Glutamatergic neuron (in vitro differentiated cells): ENCODE results near the gene ARID1B. TPM values are rescaled to one million over a fixed set of nuclear protein-coding genes. Genes with fewer than 3 reads are reported as not detected.

ENCODE experiments used
- DNase-seq: peaks from one replicate; pipeline ENCODE4 v3.0.0; 2022
- H3K27ac Mint-ChIP-seq: one replicate; pipeline ENCODE4 v1.8.0; 2020; ENCODE audit warnings: mild to moderate bottlenecking, mixed read lengths, inconsistent platforms; ENCODE audit not compliant: unreplicated experiment
- H3K27me3 Mint-ChIP-seq: one replicate; pipeline ENCODE4 v1.8.0; 2020; ENCODE audit warnings: mild to moderate bottlenecking, moderate library complexity, mixed read lengths, inconsistent platforms; ENCODE audit not compliant: unreplicated experiment
- H3K36me3 Mint-ChIP-seq: one replicate; pipeline ENCODE4 v1.8.0; 2020; ENCODE audit warnings: mild to moderate bottlenecking, mixed read lengths, inconsistent platforms; ENCODE audit not compliant: unreplicated experiment
- H3K4me1 Mint-ChIP-seq: one replicate; pipeline ENCODE4 v1.8.0; 2020; ENCODE audit warnings: mild to moderate bottlenecking, low read depth, mixed read lengths, inconsistent platforms; ENCODE audit not compliant: unreplicated experiment
- H3K4me3 Mint-ChIP-seq: one replicate; pipeline ENCODE4 v1.8.0; 2020; ENCODE audit warnings: mild to moderate bottlenecking, mixed read lengths, inconsistent platforms; ENCODE audit not compliant: unreplicated experiment
- H3K9me3 Mint-ChIP-seq: one replicate; pipeline ENCODE4 v1.8.0; 2020; ENCODE audit warnings: mild to moderate bottlenecking, moderate library complexity, mixed read lengths, inconsistent platforms; ENCODE audit not compliant: unreplicated experiment
- CTCF ChIP-seq: fragments of 200-600 bp; sonication (generic); IDR thresholded peaks from one replicate; pipeline ENCODE4 v1.5.0; 2021; ENCODE audit not compliant: partially characterized antibody, unreplicated experiment
- total RNA-seq: library from RNA; stranded (reverse); fragmentation: NEBNext Ultra II Directional; extraction: Animal tissue kit (Norgen Biotek cat#: 25700); gene quantifications from one replicate; pipeline ENCODE4 v1.2.1, GENCODE V29; 2021; ENCODE audit not compliant: unreplicated experiment

The ARID1B gene
- total RNA-seq, 1 donor from 2014 or later = 202 TPM

GRCh38 chr6:156797901-156798735, 20.9 kb downstream of the ARID1B start:
- H3K9me3 Mint-ChIP-seq = peaks cover 3% of the 10 kb centered on the region
- peaks cover 38% of the 10 kb centered on the region for H3K4me1 Mint-ChIP-seq
- peak overlapping the region; percentile 5 for H3K4me3 Mint-ChIP-seq
- TF ChIP-seq CTCF = no peak
- H3K27ac Mint-ChIP-seq = peak overlapping the region; percentile 35
- H3K27me3 Mint-ChIP-seq = peaks cover 2% of the 10 kb centered on the region
- no peaks in the 10 kb centered on the region for H3K36me3 Mint-ChIP-seq
- no peak for DNase-seq

- peaks cover 27% of the 10 kb centered on the region for H3K4me1 Mint-ChIP-seq
- H3K9me3 Mint-ChIP-seq = peaks cover 3% of the 10 kb centered on the region
- no peak for DNase-seq
These were observed 24.5 kb downstream of the ARID1B start for GRCh38 chr6:156801712-156802111.

GRCh38 chr6:156803353-156803752, 26.2 kb downstream of the ARID1B start:
- Mint-ChIP-seq H3K4me3 (no peak overlapping the region), H3K36me3 (no peaks in the 10 kb centered on the region), H3K27me3 (peaks cover 2% of the 10 kb centered on the region), H3K27ac (no peak overlapping the region), H3K9me3 (no peaks in the 10 kb centered on the region), H3K4me1 (peaks cover 33% of the 10 kb centered on the region)
- no peak for TF ChIP-seq CTCF
- no peak for DNase-seq

More at GRCh38 chr6:156801712-156802111, 24.5 kb downstream of the ARID1B start:
- peak overlapping the region; percentile 13 for H3K4me3 Mint-ChIP-seq
- no peaks in the 10 kb centered on the region for H3K36me3 Mint-ChIP-seq
- no peak overlapping the region for H3K27ac Mint-ChIP-seq
- no peak for TF ChIP-seq CTCF
- peaks cover 2% of the 10 kb centered on the region for H3K27me3 Mint-ChIP-seq

GRCh38 chr6:156804402-156804801, 27.2 kb downstream of the ARID1B start:
- no peak for DNase-seq
- H3K4me3 Mint-ChIP-seq = no peak overlapping the region
- H3K27me3 Mint-ChIP-seq = peaks cover 2% of the 10 kb centered on the region
- TF ChIP-seq CTCF = no peak
- peaks cover 40% of the 10 kb centered on the region for H3K4me1 Mint-ChIP-seq
- no peaks in the 10 kb centered on the region for H3K9me3 Mint-ChIP-seq
- no peak overlapping the region for H3K27ac Mint-ChIP-seq
- no peaks in the 10 kb centered on the region for H3K36me3 Mint-ChIP-seq

GRCh38 chr6:156806155-156806554, 29.0 kb downstream of the ARID1B start:
- TF ChIP-seq CTCF = no peak
- H3K36me3 Mint-ChIP-seq = peaks cover 4% of the 10 kb centered on the region
- no peak overlapping the region for H3K27ac Mint-ChIP-seq
- peaks cover 52% of the 10 kb centered on the region for H3K4me1 Mint-ChIP-seq
- H3K9me3 Mint-ChIP-seq = peaks cover 2% of the 10 kb centered on the region
- DNase-seq = no peak
- peaks cover 2% of the 10 kb centered on the region for H3K27me3 Mint-ChIP-seq
- no peak overlapping the region for H3K4me3 Mint-ChIP-seq
